Lung (tissue), 12 donors: ENCODE results near the gene PIEZO1. TPM values are rescaled to one million over a fixed set of nuclear protein-coding genes. Genes with fewer than 3 reads are reported as not detected.

Experiments
- ATAC-seq: fragments of 200-7000 bp; cut with Tn5 transposase; one replicate; pipeline ENCODE4 v1.9.1; 2020; ENCODE audit warnings: moderate number of reproducible peaks; ENCODE audit not compliant: insufficient read depth, low FRiP score
- DNase-seq, 3 donors: peaks; one replicate each; pipeline ENCODE4 v3.0.0-alpha.2; 2013 to 2017
- H3K27ac ChIP-seq, 2 donors: one replicate each; pipeline ENCODE4 v1.5.1; 2013; ENCODE audit warnings: mild to moderate bottlenecking in 2 of 2, moderate library complexity in 2 of 2, control low read depth in 1 of 2, inconsistent platforms in 1 of 2, low read depth in 1 of 2, low read length in 1 of 2
- H3K27me3 ChIP-seq, 3 donors: one replicate each; pipeline ENCODE4 v1.5.1; 2013; ENCODE audit warnings: low read length in 2 of 3; ENCODE audit not compliant: control insufficient read depth in 3 of 3, insufficient read depth in 3 of 3
- H3K36me3 ChIP-seq, 4 donors: one replicate each; pipeline ENCODE4 v1.5.1; 2013; ENCODE audit warnings: low read length in 4 of 4, mild to moderate bottlenecking in 1 of 4, moderate library complexity in 1 of 4; ENCODE audit not compliant: control insufficient read depth in 4 of 4, insufficient read depth in 4 of 4
- H3K4me1 ChIP-seq, 5 donors: one replicate each; pipeline ENCODE4 v1.5.1; 2013; ENCODE audit warnings: low read length in 5 of 5, mild to moderate bottlenecking in 2 of 5, moderate library complexity in 1 of 5; ENCODE audit not compliant: control insufficient read depth in 5 of 5, insufficient read depth in 5 of 5
- H3K4me3 ChIP-seq: one replicate; pipeline ENCODE4 v1.5.1; 2013; ENCODE audit warnings: mild to moderate bottlenecking, control low read depth, moderate library complexity
- H3K9ac ChIP-seq, 2 donors: one replicate each; pipeline ENCODE4 v1.5.1; 2013; ENCODE audit warnings: low read length in 2 of 2, control low read depth in 1 of 2; ENCODE audit not compliant: insufficient read depth in 1 of 2
- H3K9me3 ChIP-seq, 4 donors: one replicate each; pipeline ENCODE4 v1.5.1; 2013; ENCODE audit warnings: low read length in 3 of 4, mild to moderate bottlenecking in 1 of 4, moderate library complexity in 1 of 4; ENCODE audit not compliant: control insufficient read depth in 4 of 4, insufficient read depth in 3 of 4
- WGBS, 2 donors: extraction: QIAGEN DNeasy Blood & Tissue Kit; methylation state at CpG; one replicate each; pipeline ENCODE4 v1.1.7; 2013; 5-methylcytosine and 5-hydroxymethylcytosine counted together
- polyA plus RNA-seq, 2 donors: library from polyadenylated mRNA; stranded (reverse); fragments of 200-250 nt; gene quantifications; one replicate each; pipeline ENCODE4 v1.2.1, GENCODE V29; 2013
- total RNA-seq, 2 donors: library from RNA; depleted of rRNA in 1 of 2; stranded (reverse); fragments of >200 nt in 1 of 2; gene quantifications; one replicate each; pipeline ENCODE4 v1.2.1, GENCODE V29; 2014 to 2021
- TF ChIP-seq, protein P1 (sequence below): IDR thresholded peaks from 2 replicates; pipeline ENCODE4 v1.5.1; 2012; ENCODE audit warnings: mild to moderate bottlenecking; ENCODE audit errors: control extremely low read depth, extremely low read depth
- donor health status: control.
- donor health status: control.
- donor health status: Bipolar disorder and iron deficiency.
- donor health status: healthy.
- donor health status: DM: yes; HTN: yes; CAD: no.

PIEZO1 gene
- total and polyA plus RNA-seq, 4 donors, result 113 to 207 (median 190) TPM

DNA sequence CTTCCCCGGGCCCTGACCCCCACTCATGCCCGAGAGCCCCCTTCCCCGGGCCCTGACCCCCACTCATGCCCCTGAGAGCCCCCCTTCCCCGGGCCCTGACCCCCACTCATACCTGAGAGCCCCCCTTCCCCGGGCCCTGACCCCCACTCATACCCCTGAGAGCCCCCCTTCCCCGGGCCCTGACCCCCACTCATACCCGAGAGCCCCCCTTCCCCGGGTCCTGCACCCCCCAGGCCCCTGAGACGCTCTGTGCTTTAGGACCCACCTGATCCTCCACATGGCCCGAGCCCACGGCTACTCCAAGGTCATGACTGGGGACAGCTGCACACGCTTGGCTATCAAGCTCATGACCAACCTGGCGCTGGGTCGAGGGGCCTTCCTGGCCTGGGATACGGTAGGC, 72.0 kb downstream of the PIEZO1 start:
- no peak for DNase-seq
- H3K4me3 ChIP-seq, result no peak overlapping the region
- H3K9me3 ChIP-seq, result peaks cover 0 to 2% (median 0%) of the 10 kb centered on the region in 4 donors
- H3K9ac ChIP-seq, result no peak overlapping the region
- TF ChIP-seq, protein P1, sequence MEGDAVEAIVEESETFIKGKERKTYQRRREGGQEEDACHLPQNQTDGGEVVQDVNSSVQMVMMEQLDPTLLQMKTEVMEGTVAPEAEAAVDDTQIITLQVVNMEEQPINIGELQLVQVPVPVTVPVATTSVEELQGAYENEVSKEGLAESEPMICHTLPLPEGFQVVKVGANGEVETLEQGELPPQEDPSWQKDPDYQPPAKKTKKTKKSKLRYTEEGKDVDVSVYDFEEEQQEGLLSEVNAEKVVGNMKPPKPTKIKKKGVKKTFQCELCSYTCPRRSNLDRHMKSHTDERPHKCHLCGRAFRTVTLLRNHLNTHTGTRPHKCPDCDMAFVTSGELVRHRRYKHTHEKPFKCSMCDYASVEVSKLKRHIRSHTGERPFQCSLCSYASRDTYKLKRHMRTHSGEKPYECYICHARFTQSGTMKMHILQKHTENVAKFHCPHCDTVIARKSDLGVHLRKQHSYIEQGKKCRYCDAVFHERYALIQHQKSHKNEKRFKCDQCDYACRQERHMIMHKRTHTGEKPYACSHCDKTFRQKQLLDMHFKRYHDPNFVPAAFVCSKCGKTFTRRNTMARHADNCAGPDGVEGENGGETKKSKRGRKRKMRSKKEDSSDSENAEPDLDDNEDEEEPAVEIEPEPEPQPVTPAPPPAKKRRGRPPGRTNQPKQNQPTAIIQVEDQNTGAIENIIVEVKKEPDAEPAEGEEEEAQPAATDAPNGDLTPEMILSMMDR, result no peak
- no peaks in the 10 kb centered on the region for H3K27me3 ChIP-seq
- peaks cover 2 to 51% (median 17%) of the 10 kb centered on the region in 4 donors for H3K36me3 ChIP-seq
- WGBS, 2 donors, result 91 to 94% methylated on average over 11 to 15 of the region's 15 CpGs
- ATAC-seq, result no peak
- peaks cover 0 to 2% (median 0%) of the 10 kb centered on the region in 5 donors for H3K4me1 ChIP-seq
- no peak overlapping the region for H3K27ac ChIP-seq

DNA sequence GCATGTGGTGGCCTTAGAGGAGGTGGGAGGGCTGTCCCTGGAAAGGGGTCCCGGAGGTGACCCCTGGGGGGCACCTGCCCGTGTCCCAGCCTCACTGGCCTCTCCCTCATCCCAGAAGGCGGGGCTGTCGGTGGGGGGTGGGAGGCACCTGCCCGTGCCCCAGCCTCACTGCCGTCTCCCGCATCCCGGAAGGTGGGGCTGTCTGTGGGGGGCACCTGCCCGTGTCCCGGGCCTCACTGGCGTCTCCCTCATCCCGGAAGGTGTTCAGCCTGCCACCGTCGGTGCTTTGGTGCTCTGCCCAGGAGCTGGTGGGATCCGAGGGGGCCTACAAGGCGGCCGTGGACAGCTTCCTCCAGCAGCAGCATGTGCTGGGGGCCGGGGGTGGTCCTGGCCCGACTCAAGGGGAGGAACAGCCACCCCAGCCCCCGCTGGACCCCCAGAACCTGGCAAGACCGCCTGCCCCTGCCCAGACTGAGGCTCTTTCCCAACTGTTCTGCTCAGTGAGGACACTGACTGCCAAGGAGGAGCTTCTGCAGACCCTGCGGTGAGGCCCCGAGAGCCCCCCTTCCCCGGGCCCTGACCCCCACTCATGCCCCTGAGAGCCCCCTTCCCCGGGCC, 72.5 kb downstream of the PIEZO1 start:
- ATAC-seq (no peak), DNase-seq (no peak)
- no peak overlapping the region for H3K4me3 ChIP-seq
- no peak overlapping the region for H3K9ac ChIP-seq
- peaks cover 2 to 50% (median 17%) of the 10 kb centered on the region in 4 donors for H3K36me3 ChIP-seq
- H3K9me3 ChIP-seq, result peaks cover 0 to 2% (median 0%) of the 10 kb centered on the region in 4 donors
- TF ChIP-seq, protein P1, result no peak
- H3K27ac ChIP-seq, result no peak overlapping the region
- H3K4me1 ChIP-seq, result peaks cover 0 to 3% (median 0%) of the 10 kb centered on the region in 5 donors
- H3K27me3 ChIP-seq, result no peaks in the 10 kb centered on the region
- 75 to 82% methylated on average over 17 to 25 of the region's 25 CpGs for WGBS, 2 donors

DNA sequence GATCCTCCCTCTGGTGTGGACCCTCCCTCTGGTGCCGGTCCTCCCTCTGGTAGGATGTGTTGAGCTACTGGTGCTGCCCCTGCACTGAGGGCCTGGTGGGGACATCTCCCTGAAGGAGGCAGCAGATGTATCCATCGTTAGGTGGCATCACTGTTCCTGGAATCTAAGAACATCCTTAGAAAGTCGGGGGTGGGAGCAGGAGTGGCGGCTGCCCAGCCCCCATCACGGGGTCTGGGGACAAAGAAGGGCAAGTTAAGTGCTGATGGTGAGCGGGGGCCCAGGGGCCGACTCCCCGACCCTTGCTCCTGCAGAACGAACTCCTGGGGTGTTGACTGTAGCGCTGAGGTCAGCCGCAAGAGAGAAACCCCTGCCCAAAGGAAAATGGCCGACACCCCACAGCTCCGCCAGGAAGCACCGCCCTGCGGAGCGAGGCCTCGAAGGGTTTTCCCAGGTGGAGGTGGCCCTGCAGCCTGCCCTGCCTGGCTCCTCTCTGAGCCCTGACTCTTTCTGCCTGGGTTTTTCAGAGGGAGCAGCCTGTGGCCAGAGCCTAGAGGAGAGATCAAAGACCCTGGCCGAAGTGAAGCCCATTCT, 73.2 kb downstream of the PIEZO1 start:
- TF ChIP-seq, protein P1, result no peak
- ATAC-seq, result no peak
- DNase-seq, result no peak
- H3K36me3 ChIP-seq, result peaks cover 2 to 45% (median 15%) of the 10 kb centered on the region in 4 donors
- WGBS, 2 donors, result 78 to 81% methylated on average over 17 of the region's 18 CpGs
- H3K27me3 ChIP-seq, result no peaks in the 10 kb centered on the region
- no peak overlapping the region for H3K4me3 ChIP-seq
- peaks cover 0 to 8% (median 0%) of the 10 kb centered on the region in 5 donors for H3K4me1 ChIP-seq
- peaks cover 0 to 2% (median 0%) of the 10 kb centered on the region in 4 donors for H3K9me3 ChIP-seq
- no peak overlapping the region for H3K27ac ChIP-seq
- H3K9ac ChIP-seq, result no peak overlapping the region
